Activated CD4-positive, alpha-beta memory T cell treated with anti-CD3 and anti-CD28 coated beads for 36 hours (primary cell): ENCODE data around the gene SKOR1. TPM values are rescaled to one million over a fixed set of nuclear protein-coding genes. Genes with fewer than 3 reads are reported as not detected.

ENCODE experiments used
- CTCF ChIA-PET: fragments of 350-600 bp; sonication (Branson Sonifier 250); formaldehyde crosslinking; loops from one replicate; lab custom pipeline; 2021; ENCODE audit warnings: antibody characterized with exemption, inconsistent platforms; lab: Charles Lee
- POLR2A ChIA-PET: fragments of 350-600 bp; sonication (Branson Sonifier 250); formaldehyde crosslinking; loops from one replicate; lab custom pipeline; 2021; ENCODE audit warnings: antibody characterized with exemption; lab: Charles Lee
- DNase-seq: peaks from one replicate; pipeline ENCODE4 v3.0.0-alpha.2; 2020
- H3K27ac Mint-ChIP-seq: one replicate; pipeline ENCODE4 v1.8.0; 2021; ENCODE audit warnings: mixed read lengths
- H3K27me3 Mint-ChIP-seq: one replicate; pipeline ENCODE4 v1.8.0; 2021; ENCODE audit warnings: mixed read lengths
- H3K36me3 Mint-ChIP-seq: one replicate; pipeline ENCODE4 v1.8.0; 2021; ENCODE audit warnings: mixed read lengths
- H3K4me1 Mint-ChIP-seq: one replicate; pipeline ENCODE4 v1.8.0; 2021; ENCODE audit warnings: low read depth, mixed read lengths
- H3K4me3 Mint-ChIP-seq: one replicate; pipeline ENCODE4 v1.8.0; 2021; ENCODE audit warnings: mild to moderate bottlenecking, mixed read lengths
- H3K9me3 Mint-ChIP-seq: one replicate; pipeline ENCODE4 v1.8.0; 2021; ENCODE audit warnings: mixed read lengths
- intact Hi-C: fragments of 100-400 bp; cut with micrococcal nuclease; formaldehyde crosslinking; loops from one replicate; pipeline ENCODE4 v1.15.1; 2023
- total RNA-seq, 2 experiments: library from RNA; stranded (reverse); gene quantifications; one replicate each; pipeline ENCODE4 v1.2.3, GENCODE V29; 2021

SKOR1 gene
- total RNA-seq, 2 experiments from 2014 or later: 0.12 TPM

- ChIA-PET POLR2A (no interaction called here), CTCF (interaction anchor here (4.8 kb wide), 1 partner anchor 288 kb away, joined by 43 read pairs; no protein-coding TSS in a partner anchor)
- peaks cover 11% of the 10 kb centered on the region for H3K27me3 Mint-ChIP-seq
- H3K9me3 Mint-ChIP-seq: peaks cover 4% of the 10 kb centered on the region
- no peak overlapping the region for H3K4me3 Mint-ChIP-seq
- H3K36me3 Mint-ChIP-seq: no peaks in the 10 kb centered on the region
- peaks cover 7% of the 10 kb centered on the region for H3K4me1 Mint-ChIP-seq
- intact Hi-C loops: no loop called here
- no peak overlapping the region for H3K27ac Mint-ChIP-seq
- DNase-seq: no peak
Observed at GRCh38 chr15:67865331-67865730, 40.0 kb downstream of the SKOR1 start.

DNA sequence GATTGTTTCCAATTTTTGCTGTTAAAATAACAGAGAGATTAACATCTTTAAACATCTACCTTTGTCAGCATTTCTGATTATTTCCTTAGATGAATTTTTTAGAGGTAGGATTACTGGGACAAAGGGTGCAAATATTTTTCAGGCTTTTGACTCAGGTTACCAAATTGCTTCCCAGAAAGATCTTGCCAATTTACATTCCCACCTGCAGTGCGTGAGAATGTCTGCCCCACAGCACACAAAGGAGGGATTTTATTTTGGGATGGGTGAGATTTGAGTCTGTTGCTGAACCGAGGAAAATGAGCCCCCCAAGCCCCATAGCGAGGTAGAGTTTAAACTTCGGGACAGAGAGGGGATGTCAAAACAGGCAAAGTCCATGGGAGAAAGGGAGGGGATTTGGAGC, 40.5 kb downstream of the SKOR1 start:
- Mint-ChIP-seq H3K36me3 (no peaks in the 10 kb centered on the region), H3K4me3 (no peak overlapping the region), H3K27me3 (peaks cover 11% of the 10 kb centered on the region), H3K9me3 (peaks cover 5% of the 10 kb centered on the region), H3K4me1 (peaks cover 7% of the 10 kb centered on the region), H3K27ac (no peak overlapping the region)
- ChIA-PET CTCF (no interaction called here), POLR2A (no interaction called here)
- DNase-seq: no peak
- intact Hi-C loops: no loop called here

- H3K27ac Mint-ChIP-seq: no peak overlapping the region
Observed at GRCh38 chr15:67869701-67870100, 44.4 kb downstream of the SKOR1 start.

DNA sequence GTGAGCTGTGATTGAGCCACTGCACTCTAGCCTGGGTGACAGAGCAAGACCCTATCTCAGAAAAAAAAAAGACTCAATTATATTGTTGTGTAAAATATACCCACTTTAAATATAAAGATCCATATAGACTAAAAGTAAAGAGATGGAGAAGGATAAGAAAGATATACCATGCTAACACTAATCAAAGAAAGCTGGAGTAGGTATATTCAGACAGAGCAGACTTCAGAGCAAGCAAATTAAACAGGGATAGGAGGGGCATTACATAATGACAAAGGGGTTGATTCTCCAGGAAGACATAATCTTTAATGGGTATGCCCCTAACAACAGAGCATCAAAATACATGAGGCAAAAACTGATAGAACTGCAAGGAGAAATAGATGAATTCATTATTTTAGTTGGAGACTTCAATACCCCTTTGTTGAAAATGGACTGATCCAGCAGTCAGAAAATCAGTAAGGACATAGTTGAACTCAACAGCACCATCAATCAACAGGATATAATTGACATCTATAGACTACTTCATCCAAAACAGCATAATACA, 45.6 kb downstream of the SKOR1 start:
- no peak for DNase-seq
- peaks cover 22% of the 10 kb centered on the region for H3K9me3 Mint-ChIP-seq
- H3K4me3 Mint-ChIP-seq: no peak overlapping the region
- no peak overlapping the region for H3K27ac Mint-ChIP-seq
- no peaks in the 10 kb centered on the region for H3K36me3 Mint-ChIP-seq
- POLR2A ChIA-PET: no interaction called here
- CTCF ChIA-PET: no interaction called here
- intact Hi-C loops: no loop called here
- H3K4me1 Mint-ChIP-seq: peaks cover 4% of the 10 kb centered on the region
- peaks cover 21% of the 10 kb centered on the region for H3K27me3 Mint-ChIP-seq

More at GRCh38 chr15:67869701-67870100, 44.4 kb downstream of the SKOR1 start:
- Mint-ChIP-seq H3K9me3 (peaks cover 22% of the 10 kb centered on the region), H3K27me3 (peaks cover 24% of the 10 kb centered on the region), H3K4me1 (peaks cover 4% of the 10 kb centered on the region), H3K4me3 (no peak overlapping the region), H3K36me3 (no peaks in the 10 kb centered on the region)
- DNase-seq: no peak
- CTCF ChIA-PET: no interaction called here
- intact Hi-C loops: no loop called here
- POLR2A ChIA-PET: no interaction called here

- intact Hi-C loops: no loop called here
- H3K27me3 Mint-ChIP-seq: peaks cover 24% of the 10 kb centered on the region
- no peak for DNase-seq
- H3K9me3 Mint-ChIP-seq: peaks cover 22% of the 10 kb centered on the region
- no peak overlapping the region for H3K27ac Mint-ChIP-seq
- CTCF ChIA-PET: interaction anchor here (1.2 kb wide), 1 partner anchor 11 kb away, joined by 3 read pairs; no protein-coding TSS in a partner anchor
- peaks cover 4% of the 10 kb centered on the region for H3K4me1 Mint-ChIP-seq
- H3K4me3 Mint-ChIP-seq: no peak overlapping the region
- POLR2A ChIA-PET: no interaction called here
- no peaks in the 10 kb centered on the region for H3K36me3 Mint-ChIP-seq
Observed at GRCh38 chr15:67873777-67874176, 48.5 kb downstream of the SKOR1 start.

DNA sequence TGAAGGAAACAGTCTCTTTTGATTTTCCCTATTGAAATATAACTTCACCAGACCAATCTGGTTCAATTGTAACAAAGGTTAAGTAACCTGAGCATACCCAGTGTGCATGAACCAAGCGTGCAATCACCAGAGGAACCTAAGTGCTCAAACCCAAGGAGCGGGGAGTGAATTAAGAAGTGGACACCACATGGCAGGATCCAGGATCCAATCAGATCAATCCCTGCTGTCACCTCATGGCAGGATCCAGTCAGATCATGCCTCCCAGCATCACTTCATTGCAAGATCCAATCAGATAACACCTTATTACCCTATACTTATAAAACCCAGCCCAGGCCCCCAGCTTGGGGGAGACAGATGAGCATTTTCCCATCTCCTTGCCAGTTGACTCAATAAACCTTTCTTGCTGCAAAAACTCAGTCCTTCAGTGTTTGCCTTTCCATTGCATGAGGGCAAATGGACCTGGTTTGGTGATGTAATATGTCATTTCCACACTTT, 53.5 kb downstream of the SKOR1 start:
- POLR2A ChIA-PET: interaction anchor here (1.2 kb wide), 1 partner anchor 236 kb away, joined by 4 read pairs; no protein-coding TSS in a partner anchor
- H3K4me3 Mint-ChIP-seq: no peak overlapping the region

DNA sequence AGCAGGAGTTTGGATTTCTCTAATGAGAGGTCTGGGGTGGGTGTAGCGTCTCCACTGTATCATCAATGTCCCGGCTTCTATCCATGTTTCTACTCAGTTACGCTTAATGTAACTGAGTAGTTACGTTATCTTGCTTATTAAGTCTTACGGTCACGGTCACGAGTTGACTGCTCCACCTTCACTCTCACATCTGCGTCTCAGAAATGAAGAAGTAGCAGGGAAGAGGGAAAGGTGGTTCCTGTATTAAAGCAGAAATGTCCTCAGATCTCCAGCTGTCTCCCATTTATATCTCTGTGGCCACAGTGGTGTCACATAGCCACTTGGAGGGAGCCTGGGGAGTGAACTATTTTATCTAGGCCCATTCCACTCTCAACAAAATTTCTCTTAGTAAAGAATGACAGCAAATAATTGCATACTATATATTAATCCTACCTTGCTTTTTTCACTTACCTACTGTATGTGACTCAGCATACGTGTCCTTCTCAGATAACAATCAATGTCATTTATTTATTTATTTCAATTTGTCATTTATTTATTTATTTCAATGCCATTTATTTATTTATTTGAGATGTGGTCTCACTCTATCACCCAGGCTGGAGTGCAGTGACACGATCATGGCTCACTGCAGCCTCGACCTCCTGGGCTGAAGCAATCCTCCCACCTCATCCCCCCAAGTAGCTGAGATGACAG, 54.3 kb downstream of the SKOR1 start:
- H3K4me1 Mint-ChIP-seq: peaks cover 8% of the 10 kb centered on the region
- CTCF ChIA-PET: interaction anchor here (1.4 kb wide), 1 partner anchor 17 kb away, joined by 3 read pairs; no protein-coding TSS in a partner anchor
- H3K27ac Mint-ChIP-seq: no peak overlapping the region
- DNase-seq: no peak
- no peaks in the 10 kb centered on the region for H3K36me3 Mint-ChIP-seq
- no peak overlapping the region for H3K4me3 Mint-ChIP-seq
- POLR2A ChIA-PET: interaction anchor here (0.6 kb wide), 1 partner anchor 11 kb away, joined by 3 read pairs; no protein-coding TSS in a partner anchor
- peaks cover 10% of the 10 kb centered on the region for H3K27me3 Mint-ChIP-seq
- H3K9me3 Mint-ChIP-seq: no peaks in the 10 kb centered on the region
- intact Hi-C loops: no loop called here

More for the DNA sequence above, 53.5 kb downstream of the SKOR1 start:
- peaks cover 15% of the 10 kb centered on the region for H3K27me3 Mint-ChIP-seq
- peaks cover 6% of the 10 kb centered on the region for H3K9me3 Mint-ChIP-seq
- H3K4me1 Mint-ChIP-seq: peaks cover 8% of the 10 kb centered on the region
- no peak overlapping the region for H3K27ac Mint-ChIP-seq
- no peaks in the 10 kb centered on the region for H3K36me3 Mint-ChIP-seq
- no peak for DNase-seq
- intact Hi-C loops: no loop called here
- CTCF ChIA-PET: no interaction called here

GRCh38 chr15:67880651-67881182, 55.4 kb downstream of the SKOR1 start:
- POLR2A ChIA-PET: no interaction called here
- Mint-ChIP-seq H3K4me3 (no peak overlapping the region), H3K4me1 (peaks cover 10% of the 10 kb centered on the region), H3K9me3 (no peaks in the 10 kb centered on the region), H3K27ac (no peak overlapping the region), H3K27me3 (peaks cover 12% of the 10 kb centered on the region), H3K36me3 (no peaks in the 10 kb centered on the region)
- CTCF ChIA-PET: interaction anchor here (1.4 kb wide), 1 partner anchor 18 kb away, joined by 3 read pairs; no protein-coding TSS in a partner anchor
- no peak for DNase-seq
- intact Hi-C loops: no loop called here

DNA sequence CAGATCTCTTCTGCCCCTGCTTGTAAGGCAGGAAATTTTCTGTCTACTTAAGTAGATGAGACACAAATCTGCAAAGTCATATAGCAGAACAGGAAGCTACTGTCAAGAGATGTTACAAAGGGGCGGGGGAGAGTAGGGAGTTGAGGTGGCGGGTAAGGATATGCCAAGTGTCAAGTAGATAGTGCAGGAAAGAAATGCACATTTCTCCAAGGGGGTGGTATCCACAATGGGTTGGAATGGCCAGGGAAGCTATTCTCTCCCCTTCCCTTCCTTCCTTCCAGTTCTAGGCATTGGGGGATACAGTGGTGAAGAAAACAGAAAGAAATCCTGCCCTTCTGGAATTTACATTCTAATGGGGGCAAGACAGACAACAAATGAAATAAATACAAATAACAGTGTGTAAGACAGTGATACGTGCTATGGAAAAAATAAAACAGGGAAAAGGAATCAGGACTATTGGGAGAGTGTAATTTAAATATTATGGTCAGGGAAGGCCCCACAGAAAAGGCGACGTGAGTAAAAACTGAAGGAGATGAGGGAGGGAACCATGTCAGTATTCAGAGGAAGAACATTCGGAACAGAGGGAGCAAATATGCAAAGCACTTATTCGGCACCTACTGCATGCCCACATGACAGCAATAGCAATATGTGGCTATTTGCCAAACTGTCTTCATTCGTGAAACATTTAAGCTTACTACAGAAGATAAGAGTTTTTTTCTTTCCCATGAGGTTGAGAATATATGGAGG, 57.4 kb downstream of the SKOR1 start:
- H3K27me3 Mint-ChIP-seq: peaks cover 8% of the 10 kb centered on the region
- no peak overlapping the region for H3K4me3 Mint-ChIP-seq
- POLR2A ChIA-PET: no interaction called here
- intact Hi-C loops: no loop called here
- CTCF ChIA-PET: interaction anchor here (1.5 kb wide), 1 partner anchor 19 kb away, joined by 3 read pairs; no protein-coding TSS in a partner anchor
- DNase-seq: peak; percentile 19
- H3K36me3 Mint-ChIP-seq: no peaks in the 10 kb centered on the region
- no peak overlapping the region for H3K27ac Mint-ChIP-seq
- no peaks in the 10 kb centered on the region for H3K9me3 Mint-ChIP-seq
- H3K4me1 Mint-ChIP-seq: peaks cover 10% of the 10 kb centered on the region

DNA sequence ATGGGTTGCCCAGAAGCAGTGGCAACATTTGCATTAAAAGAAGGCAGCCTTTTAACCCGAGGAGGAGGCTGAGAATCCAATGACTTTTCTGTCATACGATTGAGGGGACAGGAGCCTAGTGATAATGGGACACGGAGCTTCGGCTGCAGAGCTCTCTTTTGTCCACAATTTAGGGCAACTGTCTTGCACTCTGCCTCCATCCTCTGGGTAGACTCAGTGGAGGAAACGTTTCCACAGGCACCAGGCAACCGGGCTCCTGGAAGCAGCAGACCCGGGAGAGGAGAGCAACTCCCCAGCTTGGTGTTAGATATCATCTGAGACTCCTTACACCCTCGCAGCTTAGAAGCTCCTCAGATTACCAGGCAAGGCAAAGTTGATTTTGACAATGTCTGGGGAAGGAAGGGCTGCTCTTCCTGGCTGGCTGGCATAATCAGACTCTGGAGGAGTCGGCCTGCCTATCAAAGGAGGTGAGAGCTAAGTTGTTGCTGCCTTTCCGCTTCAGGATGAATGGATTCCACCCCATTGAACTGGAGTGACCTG, 58.0 kb downstream of the SKOR1 start:
- intact Hi-C loops: no loop called here
- ChIA-PET CTCF (interaction anchor here (1.5 kb wide), 1 partner anchor 19 kb away, joined by 3 read pairs; no protein-coding TSS in a partner anchor), POLR2A (interaction anchor here (0.6 kb wide), 1 partner anchor 311 kb away, joined by 3 read pairs; no protein-coding TSS in a partner anchor)
- DNase-seq: no peak
- H3K4me3 Mint-ChIP-seq: no peak overlapping the region
- no peaks in the 10 kb centered on the region for H3K36me3 Mint-ChIP-seq
- H3K9me3 Mint-ChIP-seq: no peaks in the 10 kb centered on the region
- H3K27me3 Mint-ChIP-seq: peaks cover 9% of the 10 kb centered on the region
- no peak overlapping the region for H3K27ac Mint-ChIP-seq
- peaks cover 10% of the 10 kb centered on the region for H3K4me1 Mint-ChIP-seq

DNA sequence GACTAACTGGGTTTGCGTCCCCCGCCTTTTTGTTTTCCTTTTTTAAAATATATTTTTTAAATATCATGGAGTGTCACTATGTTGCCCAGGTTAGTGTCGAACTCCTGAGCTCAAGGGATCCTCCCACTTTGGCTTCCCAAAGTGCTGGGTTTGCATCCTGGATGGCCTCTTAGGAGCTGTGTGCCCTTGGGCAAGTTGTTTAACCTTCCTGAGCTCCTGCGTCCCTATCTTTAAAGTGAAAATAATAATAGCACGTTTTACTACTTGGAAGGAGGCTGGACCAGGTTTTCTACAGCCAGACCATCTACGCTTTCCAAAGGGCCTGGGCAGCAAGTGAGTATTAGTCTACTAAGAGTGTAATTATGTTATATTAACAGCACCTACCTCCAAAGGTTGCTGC, 58.7 kb downstream of the SKOR1 start:
- H3K27ac Mint-ChIP-seq: no peak overlapping the region
- DNase-seq: no peak
- H3K4me1 Mint-ChIP-seq: peaks cover 10% of the 10 kb centered on the region
- no peaks in the 10 kb centered on the region for H3K36me3 Mint-ChIP-seq
- POLR2A ChIA-PET: interaction anchor here (0.6 kb wide), 1 partner anchor 310 kb away, joined by 3 read pairs; no protein-coding TSS in a partner anchor
- no peaks in the 10 kb centered on the region for H3K9me3 Mint-ChIP-seq
- H3K27me3 Mint-ChIP-seq: peaks cover 9% of the 10 kb centered on the region
- CTCF ChIA-PET: interaction anchor here (1.5 kb wide), 1 partner anchor 20 kb away, joined by 3 read pairs; no protein-coding TSS in a partner anchor
- intact Hi-C loops: no loop called here
- peak overlapping the region; percentile 61 for H3K4me3 Mint-ChIP-seq
